A549 (cell line): ENCODE results near the gene MYO9A. TPM values are rescaled to one million over a fixed set of nuclear protein-coding genes. Genes with fewer than 3 reads are reported as not detected.

Experiments used
- ATAC-seq, 2 experiments: fragments of 200-7000 bp in 1 of 2; fragments of >200 bp in 1 of 2; cut with Nextera tagmentation in 1 of 2; cut with Tn5 transposase in 1 of 2; 3 replicates each; pipeline versions ENCODE4 v1.8.0 to v1.9.1; 2018 to 2020; ENCODE audit warnings: mild to moderate bottlenecking in 1 of 2, moderate library complexity in 1 of 2
- CTCF ChIA-PET: fragments of 300-600 bp; sonication (Branson Sonifier 250); formaldehyde crosslinking; extraction: SDS; loops from one replicate; lab custom pipeline; 2021; ENCODE audit warnings: antibody characterized with exemption, inconsistent platforms; lab: Yijun Ruan, JAX
- POLR2A ChIA-PET: fragments of 350-600 bp; formaldehyde crosslinking; extraction: SDS; loops from one replicate; lab custom pipeline; 2021; ENCODE audit warnings: antibody characterized with exemption, inconsistent platforms; lab: Yijun Ruan, JAX
- DNase-seq, 2 experiments: peaks; one replicate each; pipeline versions ENCODE4 v3.0.0 to v3.0.0-alpha.2; 2011 to 2016; ENCODE audit warnings: low read depth in 1 of 2, low spot score in 1 of 2
- FAIRE-seq: peaks from 2 replicates; lab custom pipeline; 2011; peaks lifted over from hg19 to GRCh38; lab: Jason Lieb, UNC
- H3K27ac ChIP-seq, 2 experiments: fragments of >200 bp; sonication (Bioruptor Twin); formaldehyde crosslinking; 3 replicates each; pipeline ENCODE4 v1.5.1; 2016 to 2017
- H3K4me1 ChIP-seq: fragments of >200 bp; sonication (Bioruptor Twin); formaldehyde crosslinking; 3 replicates; pipeline ENCODE4 v1.6.1; 2016
- H3K4me2 ChIP-seq: fragments of >200 bp; sonication (Bioruptor Twin); formaldehyde crosslinking; 3 replicates; pipeline ENCODE4 v1.6.1; 2016
- H3K4me3 ChIP-seq: fragments of >200 bp; sonication (Bioruptor Twin); formaldehyde crosslinking; 3 replicates; pipeline ENCODE4 v1.5.1; 2016
- H3K9me3 ChIP-seq: fragments of >200 bp; sonication (Bioruptor Twin); formaldehyde crosslinking; 3 replicates; pipeline ENCODE4 v1.6.1; 2016
- BCL3 ChIP-seq: fragments of >200 bp; sonication (Bioruptor Twin); formaldehyde crosslinking; IDR thresholded peaks from 3 replicates; pipeline ENCODE4 v1.6.1; 2016
- BHLHE40 ChIP-seq: IDR thresholded peaks from 2 replicates; pipeline ENCODE4 v1.6.1; 2012; ENCODE audit warnings: low read depth, low read length, inconsistent platforms
- CBX2 ChIP-seq: fragments of 200-600 bp; sonication (generic); IDR thresholded peaks from 2 replicates; pipeline ENCODE4 v1.6.1; 2016; ENCODE audit warnings: low read depth, mild to moderate bottlenecking, borderline replicate concordance
- CBX8 ChIP-seq: fragments of 200-600 bp; sonication (generic); IDR thresholded peaks from 2 replicates; pipeline ENCODE4 v1.6.1; 2016
- EHF ChIP-seq: fragments of 250-450 bp; sonication (Bioruptor Pico); IDR thresholded peaks from 2 replicates; pipeline ENCODE4 v1.5.0; 2020; ENCODE audit warnings: mild to moderate bottlenecking
- ELK1 ChIP-seq: fragments of 150-350 bp; IDR thresholded peaks from 2 replicates; pipeline ENCODE4 v1.6.1; 2014; ENCODE audit warnings: low read depth, mild to moderate bottlenecking, low read length
- GATA3 ChIP-seq: IDR thresholded peaks from 2 replicates; pipeline ENCODE4 v1.6.1; 2012; ENCODE audit warnings: borderline replicate concordance
- KDM1A ChIP-seq: fragments of 200-600 bp; sonication (generic); IDR thresholded peaks from 2 replicates; pipeline ENCODE4 v1.6.1; 2016; ENCODE audit warnings: low read depth, mild to moderate bottlenecking
- KDM5A ChIP-seq: fragments of 200-600 bp; sonication (generic); IDR thresholded peaks from 2 replicates; pipeline ENCODE4 v1.6.1; 2016; ENCODE audit warnings: antibody characterized with exemption, mild to moderate bottlenecking
- MYC ChIP-seq: IDR thresholded peaks from 2 replicates; pipeline ENCODE4 v1.6.1; 2012; ENCODE audit warnings: mild to moderate bottlenecking, inconsistent platforms, low read length, improper control_type of control experiment, borderline replicate concordance
- PHF8 ChIP-seq: fragments of 200-600 bp; sonication (generic); IDR thresholded peaks from 2 replicates; pipeline ENCODE4 v1.6.1; 2016; ENCODE audit warnings: low read depth, mild to moderate bottlenecking, antibody characterized with exemption, moderate library complexity, borderline replicate concordance
- RCOR1 ChIP-seq: fragments of 150-350 bp; IDR thresholded peaks from 2 replicates; pipeline ENCODE4 v1.6.1; 2014; ENCODE audit warnings: antibody characterized with exemption, low read length, low read depth
- RFX5 ChIP-seq: fragments of 450-650 bp; IDR thresholded peaks from 2 replicates; pipeline ENCODE4 v1.7.1; 2014; ENCODE audit warnings: antibody characterized with exemption, mild to moderate bottlenecking, moderate library complexity
- SMC3 ChIP-seq: fragments of >200 bp; sonication (Bioruptor Twin); formaldehyde crosslinking; IDR thresholded peaks from 3 replicates; pipeline ENCODE4 v1.6.1; 2018; ENCODE audit warnings: inconsistent platforms
- SREBF2 ChIP-seq: fragments of 450-650 bp; IDR thresholded peaks from 2 replicates; pipeline ENCODE4 v1.6.1; 2014; ENCODE audit warnings: mild to moderate bottlenecking, moderate library complexity
- TFCP2L1 ChIP-seq: fragments of 250-450 bp; sonication (Bioruptor Pico); IDR thresholded peaks from 2 replicates; pipeline ENCODE4 v1.5.0; 2021; ENCODE audit warnings: mild to moderate bottlenecking
- ZC3H11A ChIP-seq: fragments of 450-650 bp; IDR thresholded peaks from 2 replicates; pipeline ENCODE4 v1.6.1; 2014; ENCODE audit warnings: antibody characterized with exemption, mild to moderate bottlenecking
- ZFP36 ChIP-seq: fragments of 450-650 bp; IDR thresholded peaks from 2 replicates; pipeline ENCODE4 v1.6.1; 2014; ENCODE audit warnings: borderline replicate concordance; ENCODE audit not compliant: partially characterized antibody
- WGBS: methylation state at CpG from one replicate; pipeline ENCODE4 v1.1.6; 2017; ENCODE audit errors: missing lambda C conversion rate; 5-methylcytosine and 5-hydroxymethylcytosine counted together
- polyA plus RNA-seq, 4 experiments: library from polyadenylated mRNA; depleted of rRNA in 3 of 4; stranded (reverse); fragments of >200 nt; fragmentation: RNase III in 1 of 4; extraction: RNeasy Plus Mini Kit Qiagen cat#74134 plus additional on column Dnase treatment in 1 of 4; gene quantifications; 2 replicates in 3 of 4; 3 replicates in 1 of 4; pipeline ENCODE4 v1.2.3, GENCODE V29; 2011 to 2017
- TF ChIP-seq, protein P1 (sequence below): fragments of 200-600 bp; sonication (generic); IDR thresholded peaks from 2 replicates; pipeline ENCODE4 v1.6.1; 2016; ENCODE audit warnings: antibody characterized with exemption, mild to moderate bottlenecking, moderate library complexity
- TF ChIP-seq, protein P2 (sequence below): fragments of 250-450 bp; sonication (Bioruptor Pico); IDR thresholded peaks from 2 replicates; pipeline ENCODE4 v1.5.0; 2020; ENCODE audit warnings: low read depth, mild to moderate bottlenecking, moderate library complexity

Gene MYO9A
- polyA plus RNA-seq, 2 of the 4 experiments (the other 2 are of a cell fraction): 5.9 to 21.9 TPM

GRCh38 chr15:72161361-72162132, 43.6 kb upstream of the MYO9A start:
- CTCF ChIA-PET: interaction anchor here (0.6 to 1.8 kb wide), 4 partner anchors 10 to 360 kb away, joined by 3 to 5 read pairs (median 4); no protein-coding TSS in a partner anchor
- TF ChIP-seq SMC3 (no peak), RFX5 (no peak), RCOR1 (no peak), CBX8 (no peak), MYC (no peak), CBX2 (no peak), BCL3 (no peak), ZC3H11A (no peak), GATA3 (no peak), ZFP36 (no peak), EHF (CRISPR knock-in tag) (no peak), BHLHE40 (no peak), PHF8 (no peak), SREBF2 (no peak), ELK1 (no peak), KDM1A (no peak), KDM5A (no peak)
- TF ChIP-seq, protein P1, sequence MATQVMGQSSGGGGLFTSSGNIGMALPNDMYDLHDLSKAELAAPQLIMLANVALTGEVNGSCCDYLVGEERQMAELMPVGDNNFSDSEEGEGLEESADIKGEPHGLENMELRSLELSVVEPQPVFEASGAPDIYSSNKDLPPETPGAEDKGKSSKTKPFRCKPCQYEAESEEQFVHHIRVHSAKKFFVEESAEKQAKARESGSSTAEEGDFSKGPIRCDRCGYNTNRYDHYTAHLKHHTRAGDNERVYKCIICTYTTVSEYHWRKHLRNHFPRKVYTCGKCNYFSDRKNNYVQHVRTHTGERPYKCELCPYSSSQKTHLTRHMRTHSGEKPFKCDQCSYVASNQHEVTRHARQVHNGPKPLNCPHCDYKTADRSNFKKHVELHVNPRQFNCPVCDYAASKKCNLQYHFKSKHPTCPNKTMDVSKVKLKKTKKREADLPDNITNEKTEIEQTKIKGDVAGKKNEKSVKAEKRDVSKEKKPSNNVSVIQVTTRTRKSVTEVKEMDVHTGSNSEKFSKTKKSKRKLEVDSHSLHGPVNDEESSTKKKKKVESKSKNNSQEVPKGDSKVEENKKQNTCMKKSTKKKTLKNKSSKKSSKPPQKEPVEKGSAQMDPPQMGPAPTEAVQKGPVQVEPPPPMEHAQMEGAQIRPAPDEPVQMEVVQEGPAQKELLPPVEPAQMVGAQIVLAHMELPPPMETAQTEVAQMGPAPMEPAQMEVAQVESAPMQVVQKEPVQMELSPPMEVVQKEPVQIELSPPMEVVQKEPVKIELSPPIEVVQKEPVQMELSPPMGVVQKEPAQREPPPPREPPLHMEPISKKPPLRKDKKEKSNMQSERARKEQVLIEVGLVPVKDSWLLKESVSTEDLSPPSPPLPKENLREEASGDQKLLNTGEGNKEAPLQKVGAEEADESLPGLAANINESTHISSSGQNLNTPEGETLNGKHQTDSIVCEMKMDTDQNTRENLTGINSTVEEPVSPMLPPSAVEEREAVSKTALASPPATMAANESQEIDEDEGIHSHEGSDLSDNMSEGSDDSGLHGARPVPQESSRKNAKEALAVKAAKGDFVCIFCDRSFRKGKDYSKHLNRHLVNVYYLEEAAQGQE: no peak
- TF ChIP-seq, protein P2, sequence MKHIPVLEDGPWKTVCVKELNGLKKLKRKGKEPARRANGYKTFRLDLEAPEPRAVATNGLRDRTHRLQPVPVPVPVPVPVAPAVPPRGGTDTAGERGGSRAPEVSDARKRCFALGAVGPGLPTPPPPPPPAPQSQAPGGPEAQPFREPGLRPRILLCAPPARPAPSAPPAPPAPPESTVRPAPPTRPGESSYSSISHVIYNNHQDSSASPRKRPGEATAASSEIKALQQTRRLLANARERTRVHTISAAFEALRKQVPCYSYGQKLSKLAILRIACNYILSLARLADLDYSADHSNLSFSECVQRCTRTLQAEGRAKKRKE: no peak
- TF ChIP-seq, all 56 proteins: peak for 0
- POLR2A ChIA-PET: no interaction called here
- Histone ChIP-seq H3K9me3 (no peaks in the 10 kb centered on the region), H3K27ac (no peak overlapping the region), H3K4me2 (no peak overlapping the region), H3K4me3 (no peak overlapping the region), H3K4me1 (no peaks in the 10 kb centered on the region)
- ATAC-seq: peak in 1 of 2 experiments; percentile 55; a peak in 3 of 6 replicates
- WGBS: 81% methylated on average over 7 of the region's 7 CpGs
- DNase-seq: no peak
- no peak for FAIRE-seq

GRCh38 chr15:72160696-72161245, 42.8 kb upstream of the MYO9A start:
- H3K9me3 ChIP-seq: no peaks in the 10 kb centered on the region
- no peak overlapping the region for H3K4me2 ChIP-seq
- H3K27ac ChIP-seq: no peak overlapping the region
- DNase-seq (no peak), ATAC-seq (no peak), FAIRE-seq (no peak)
- ChIA-PET POLR2A (no interaction called here), CTCF (interaction anchor here (0.8 to 1.1 kb wide), 2 partner anchors 9 to 39 kb away, joined by 3 to 5 read pairs; no protein-coding TSS in a partner anchor)
- no peak for TF ChIP-seq TFCP2L1
- peaks cover 5% of the 10 kb centered on the region for H3K4me1 ChIP-seq
- no peak overlapping the region for H3K4me3 ChIP-seq
- WGBS: 70% methylated on average over 5 of the region's 5 CpGs
